CD14-positive monocyte (primary cell): ENCODE results near the gene ITPR1. TPM values are rescaled to one million over a fixed set of nuclear protein-coding genes. Genes with fewer than 3 reads are reported as not detected.

ENCODE experiments used
- DNase-seq, 3 donors: peaks; one replicate each; pipeline ENCODE4 v3.0.0-alpha.2; 2011 to 2022
- H2AFZ ChIP-seq: 2 replicates; pipeline ENCODE4 v1.6.0; 2012; ENCODE audit warnings: mild to moderate bottlenecking, low read depth, low read length, inconsistent platforms; ENCODE audit not compliant: insufficient read depth, poor library complexity, severe bottlenecking
- H3K27ac ChIP-seq, 2 donors: 1 replicate in 1 of 2; 2 replicates in 1 of 2; pipeline ENCODE4 v1.5.1; 2012 to 2013; ENCODE audit warnings: low read length in 2 of 2, control low read depth in 1 of 2, inconsistent platforms in 1 of 2, low read depth in 1 of 2, mild to moderate bottlenecking in 1 of 2
- H3K27me3 ChIP-seq, 2 donors: one replicate each; pipeline versions ENCODE4 v1.6.0 to v1.6.1; 2011 to 2013; ENCODE audit warnings: low read length in 2 of 2; ENCODE audit not compliant: control insufficient read depth in 2 of 2, insufficient read depth in 2 of 2
- H3K36me3 ChIP-seq, 2 donors: replicated peaks in 1 of 2; 1 replicate in 1 of 2; 2 replicates in 1 of 2; pipeline versions ENCODE4 v1.5.1 to v1.6.1; 2012 to 2013; ENCODE audit warnings: low read length in 2 of 2, control low read depth in 1 of 2, inconsistent platforms in 1 of 2, mild to moderate bottlenecking in 1 of 2; ENCODE audit not compliant: insufficient read depth in 2 of 2, control insufficient read depth in 1 of 2
- H3K4me1 ChIP-seq, 2 donors: 1 replicate in 1 of 2; 2 replicates in 1 of 2; pipeline versions ENCODE4 v1.5.1 to v1.6.1; 2012 to 2013; ENCODE audit warnings: low read length in 2 of 2, control low read depth in 1 of 2, inconsistent platforms in 1 of 2, mild to moderate bottlenecking in 1 of 2, moderate library complexity in 1 of 2; ENCODE audit not compliant: insufficient read depth in 2 of 2, control insufficient read depth in 1 of 2
- H3K4me2 ChIP-seq: replicated peaks from 2 replicates; pipeline ENCODE3; 2012; ENCODE audit warnings: low read length, moderate library complexity, mild to moderate bottlenecking; ENCODE audit not compliant: poor library complexity, severe bottlenecking; ENCODE audit errors: extremely low read depth
- H3K4me3 ChIP-seq, 3 experiments: fragments of 200-600 bp in 1 of 3; sonication (generic) in 1 of 3; replicated peaks in 1 of 3; 1 replicate in 2 of 3; 2 replicates in 1 of 3; pipeline ENCODE4 v1.5.1; 2011 to 2013; ENCODE audit warnings: low read length in 3 of 3, mild to moderate bottlenecking in 3 of 3, control low read depth in 2 of 3, low read depth in 2 of 3, inconsistent platforms in 1 of 3, moderate library complexity in 1 of 3
- H3K79me2 ChIP-seq: 2 replicates; pipeline ENCODE4 v1.6.0; 2012; ENCODE audit warnings: mild to moderate bottlenecking, control low read depth, inconsistent platforms, low read length, moderate library complexity; ENCODE audit not compliant: insufficient read depth
- H3K9ac ChIP-seq: 2 replicates; pipeline ENCODE4 v1.6.0; 2017; ENCODE audit warnings: low read length, mild to moderate bottlenecking; ENCODE audit not compliant: insufficient read depth, poor library complexity, severe bottlenecking
- H3K9me3 ChIP-seq, 2 donors: replicated peaks in 1 of 2; 1 replicate in 1 of 2; 2 replicates in 1 of 2; pipeline versions ENCODE4 v1.5.1 to v1.6.1; 2012 to 2013; ENCODE audit warnings: low read length in 2 of 2, control low read depth in 1 of 2; ENCODE audit not compliant: control insufficient read depth in 1 of 2, insufficient read depth in 1 of 2
- H4K20me1 ChIP-seq: 2 replicates; pipeline ENCODE4 v1.6.0; 2012; ENCODE audit warnings: mild to moderate bottlenecking, low read length, control low read depth, moderate library complexity; ENCODE audit not compliant: insufficient read depth
- H3K27ac Mint-ChIP-seq, 7 donors: one replicate each; pipeline ENCODE4 v1.8.0; 2020; ENCODE audit warnings: mild to moderate bottlenecking in 7 of 7, mixed read lengths in 7 of 7, moderate library complexity in 6 of 7, inconsistent platforms in 2 of 7
- H3K27me3 Mint-ChIP-seq, 3 donors: one replicate each; pipeline ENCODE4 v1.8.0; 2021 to 2022; ENCODE audit warnings: low read depth in 3 of 3, mild to moderate bottlenecking in 3 of 3, mixed read lengths in 3 of 3, moderate library complexity in 3 of 3, inconsistent platforms in 1 of 3
- H3K36me3 Mint-ChIP-seq, 2 donors: one replicate each; pipeline ENCODE4 v1.8.0; 2020; ENCODE audit warnings: mixed read lengths in 2 of 2, inconsistent platforms in 1 of 2, mild to moderate bottlenecking in 1 of 2
- H3K4me1 Mint-ChIP-seq: one replicate; pipeline ENCODE4 v1.8.0; 2020; ENCODE audit warnings: mild to moderate bottlenecking, mixed read lengths
- H3K4me3 Mint-ChIP-seq, 2 donors: one replicate each; pipeline ENCODE4 v1.8.0; 2020; ENCODE audit warnings: mild to moderate bottlenecking in 2 of 2, mixed read lengths in 2 of 2, moderate library complexity in 1 of 2
- H3K9me3 Mint-ChIP-seq, 7 donors: one replicate each; pipeline ENCODE4 v1.8.0; 2020 to 2022; ENCODE audit warnings: mixed read lengths in 7 of 7, mild to moderate bottlenecking in 6 of 7, moderate library complexity in 6 of 7, inconsistent platforms in 2 of 7
- WGBS: methylation state at CpG from one replicate; pipeline ENCODE4 v1.1.5; 2013; ENCODE audit warnings: missing lambda C conversion rate; ENCODE audit not compliant: insufficient coverage; 5-methylcytosine and 5-hydroxymethylcytosine counted together
- intact Hi-C, 2 donors: fragments of 100-400 bp; cut with micrococcal nuclease; formaldehyde crosslinking; loops; one replicate each; pipeline versions ENCODE4 v1.15.0 to v1.15.1; 2023
- polyA plus RNA-seq, 3 donors: library from polyadenylated mRNA; depleted of rRNA in 1 of 3; unstranded in 2 of 3; stranded (reverse) in 1 of 3; fragments of 300-500 nt in 2 of 3; fragments of >200 nt in 1 of 3; fragmentation: Illumina TruSeq in 2 of 3; gene quantifications; 1 replicate in 2 of 3; 2 replicates in 1 of 3; pipeline ENCODE4 v1.2.3, GENCODE V29; 2012 to 2021
- TF ChIP-seq, protein P1 (sequence below): fragments of 200-600 bp; IDR thresholded peaks from one replicate; pipeline ENCODE4 v1.8.0; 2022; ENCODE audit warnings: antibody characterized with exemption, mild to moderate bottlenecking

Gene ITPR1
- polyA plus RNA-seq, 3 donors, result 3.2 to 21.1 (median 7.1) TPM

DNA sequence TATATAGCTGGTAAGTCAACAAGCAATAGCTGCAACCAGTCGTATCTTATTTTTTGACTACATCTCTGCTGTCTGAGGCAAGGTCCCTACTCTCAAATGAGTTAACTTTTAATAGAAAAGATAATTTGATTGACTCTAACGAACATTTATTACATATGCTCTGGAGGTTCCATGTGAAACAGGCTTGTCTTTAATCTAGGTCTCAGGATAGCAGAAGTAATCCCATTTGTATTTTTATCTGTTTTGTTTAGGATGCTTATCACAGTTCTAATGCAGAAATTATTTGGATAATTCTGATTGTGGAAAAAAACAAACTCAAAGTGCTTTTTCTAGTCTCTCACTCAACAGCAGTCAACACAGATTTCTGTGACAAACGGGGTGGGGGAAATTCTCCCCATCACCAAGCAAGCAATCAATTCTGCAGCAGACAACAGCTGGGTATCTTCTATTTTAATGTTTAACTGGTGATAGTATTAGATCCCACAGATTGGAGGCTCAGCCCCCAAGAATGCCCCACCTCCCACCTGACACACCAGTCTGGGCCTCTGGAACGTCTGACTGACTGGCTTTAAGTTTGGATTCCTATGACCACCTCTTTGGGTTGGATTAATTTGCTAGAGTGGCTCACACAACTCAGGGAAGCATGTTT is 58.8 kb downstream of the ITPR1 start:
- H3K27me3 Mint-ChIP-seq, result no peaks in the 10 kb centered on the region
- Histone ChIP-seq H4K20me1 (no peaks in the 10 kb centered on the region), H2AFZ (no peak overlapping the region), H3K27me3 (no peaks in the 10 kb centered on the region), H3K4me3 (no peak overlapping the region), H3K9ac (no peak overlapping the region), H3K4me1 (peaks cover 22 to 27% of the 10 kb centered on the region in 2 donors), H3K27ac (no peak overlapping the region), H3K4me2 (no peak overlapping the region), H3K9me3 (peaks cover 0 to 3% of the 10 kb centered on the region in 2 donors), H3K79me2 (peaks cover 10% of the 10 kb centered on the region), H3K36me3 (peaks cover 0 to 7% of the 10 kb centered on the region in 2 donors)
- WGBS, result no CpG with 5 or more reads among the region's 4 CpGs
- no peak for DNase-seq
- H3K9me3 Mint-ChIP-seq, result peaks cover 0 to 9% (median 3%) of the 10 kb centered on the region in 7 donors
- H3K4me1 Mint-ChIP-seq, result peaks cover 5% of the 10 kb centered on the region
- H3K4me3 Mint-ChIP-seq, result no peak overlapping the region
- peaks cover 19 to 20% of the 10 kb centered on the region in 2 donors for H3K36me3 Mint-ChIP-seq
- no peak overlapping the region for H3K27ac Mint-ChIP-seq
- intact Hi-C loops, result no loop called here
- TF ChIP-seq, protein P1, sequence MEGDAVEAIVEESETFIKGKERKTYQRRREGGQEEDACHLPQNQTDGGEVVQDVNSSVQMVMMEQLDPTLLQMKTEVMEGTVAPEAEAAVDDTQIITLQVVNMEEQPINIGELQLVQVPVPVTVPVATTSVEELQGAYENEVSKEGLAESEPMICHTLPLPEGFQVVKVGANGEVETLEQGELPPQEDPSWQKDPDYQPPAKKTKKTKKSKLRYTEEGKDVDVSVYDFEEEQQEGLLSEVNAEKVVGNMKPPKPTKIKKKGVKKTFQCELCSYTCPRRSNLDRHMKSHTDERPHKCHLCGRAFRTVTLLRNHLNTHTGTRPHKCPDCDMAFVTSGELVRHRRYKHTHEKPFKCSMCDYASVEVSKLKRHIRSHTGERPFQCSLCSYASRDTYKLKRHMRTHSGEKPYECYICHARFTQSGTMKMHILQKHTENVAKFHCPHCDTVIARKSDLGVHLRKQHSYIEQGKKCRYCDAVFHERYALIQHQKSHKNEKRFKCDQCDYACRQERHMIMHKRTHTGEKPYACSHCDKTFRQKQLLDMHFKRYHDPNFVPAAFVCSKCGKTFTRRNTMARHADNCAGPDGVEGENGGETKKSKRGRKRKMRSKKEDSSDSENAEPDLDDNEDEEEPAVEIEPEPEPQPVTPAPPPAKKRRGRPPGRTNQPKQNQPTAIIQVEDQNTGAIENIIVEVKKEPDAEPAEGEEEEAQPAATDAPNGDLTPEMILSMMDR, result no peak

DNA sequence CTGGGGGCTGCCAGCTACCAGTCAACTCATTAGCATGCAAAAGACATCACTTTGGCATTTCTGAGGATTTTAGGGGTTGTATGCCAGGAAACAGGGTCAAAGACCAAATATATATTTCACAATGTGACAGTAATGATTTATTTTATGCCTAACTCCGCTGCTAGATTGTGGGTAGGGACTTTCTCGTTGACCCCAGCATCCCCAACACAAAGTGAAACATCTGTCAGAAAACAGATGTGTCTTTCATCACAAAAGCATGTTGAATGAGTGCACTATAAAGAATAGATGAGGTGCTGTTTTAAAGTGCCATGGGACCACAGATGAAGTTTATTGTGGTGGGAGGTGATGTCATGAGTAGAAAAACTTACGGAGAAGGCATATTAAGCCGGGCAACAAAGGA is 59.7 kb downstream of the ITPR1 start:
- H3K9me3 ChIP-seq, result peaks cover 4 to 12% of the 10 kb centered on the region in 2 donors
- H3K36me3 Mint-ChIP-seq, result peaks cover 26 to 27% of the 10 kb centered on the region in 2 donors
- H3K36me3 ChIP-seq, result peaks cover 0 to 9% of the 10 kb centered on the region in 2 donors
- H3K79me2 ChIP-seq, result peaks cover 3% of the 10 kb centered on the region
- no peak overlapping the region for H3K27ac ChIP-seq
- DNase-seq, result no peak
- peaks cover 13 to 18% of the 10 kb centered on the region in 2 donors for H3K4me1 ChIP-seq
- WGBS, result 100% methylated on average over 2 of the region's 4 CpGs
- peak overlapping the region in 3 of 7 donors; percentile 26 to 62 (median 43) for H3K27ac Mint-ChIP-seq
- intact Hi-C loops, result no loop called here
- H2AFZ ChIP-seq, result no peak overlapping the region
- no peak overlapping the region for H3K4me2 ChIP-seq
- no peaks in the 10 kb centered on the region for H3K27me3 Mint-ChIP-seq
- H4K20me1 ChIP-seq, result no peaks in the 10 kb centered on the region
- peaks cover 5 to 18% (median 8%) of the 10 kb centered on the region in 7 donors for H3K9me3 Mint-ChIP-seq
- no peaks in the 10 kb centered on the region for H3K27me3 ChIP-seq
- TF ChIP-seq, protein P1, result no peak
- no peak overlapping the region for H3K4me3 ChIP-seq
- peaks cover 3% of the 10 kb centered on the region for H3K4me1 Mint-ChIP-seq
- no peak overlapping the region for H3K4me3 Mint-ChIP-seq
- no peak overlapping the region for H3K9ac ChIP-seq
